ENCODE data around the gene CLMP.
"Not testable (repeated sequence)": the region's sequence is repeated elsewhere in the genome, so short reads cannot be mapped to it uniquely, and the experiment has no call there.

Gene CLMP

DNA sequence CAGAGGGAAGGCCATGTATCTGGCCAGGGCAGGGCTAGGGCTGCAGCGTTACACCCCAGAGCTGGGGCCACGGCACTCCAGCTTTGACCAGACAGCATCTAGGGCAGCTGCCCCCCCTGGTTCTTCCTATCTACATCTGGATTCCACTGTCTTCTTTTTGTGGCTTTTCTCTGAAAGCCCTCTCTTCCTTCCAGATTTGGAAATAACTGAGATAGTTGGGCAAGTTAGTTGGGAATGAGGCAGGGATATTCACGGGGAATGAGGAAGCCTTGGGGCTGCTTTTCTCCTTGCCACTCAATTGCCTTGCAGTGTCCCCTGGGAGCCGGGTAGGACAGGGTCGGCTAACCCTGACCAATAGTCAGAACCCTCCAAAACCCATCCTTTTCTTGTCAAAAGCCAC, 26.8 kb downstream of the CLMP start:
- DNase-seq (ENCODE audit: low spot score), result no peak

GRCh38 chr11:123166071-123166559, 28.9 kb downstream of the CLMP start:
- DNase-seq (ENCODE audit: low spot score), result peak; percentile 29

GRCh38 chr11:123164732-123165450, 30.2 kb downstream of the CLMP start:
- DNase-seq (ENCODE audit: low spot score), result no peak

- DNase-seq (ENCODE audit: low spot score), result no peak
Measured at GRCh38 chr11:123163621-123164020, 31.4 kb downstream of the CLMP start.

DNA sequence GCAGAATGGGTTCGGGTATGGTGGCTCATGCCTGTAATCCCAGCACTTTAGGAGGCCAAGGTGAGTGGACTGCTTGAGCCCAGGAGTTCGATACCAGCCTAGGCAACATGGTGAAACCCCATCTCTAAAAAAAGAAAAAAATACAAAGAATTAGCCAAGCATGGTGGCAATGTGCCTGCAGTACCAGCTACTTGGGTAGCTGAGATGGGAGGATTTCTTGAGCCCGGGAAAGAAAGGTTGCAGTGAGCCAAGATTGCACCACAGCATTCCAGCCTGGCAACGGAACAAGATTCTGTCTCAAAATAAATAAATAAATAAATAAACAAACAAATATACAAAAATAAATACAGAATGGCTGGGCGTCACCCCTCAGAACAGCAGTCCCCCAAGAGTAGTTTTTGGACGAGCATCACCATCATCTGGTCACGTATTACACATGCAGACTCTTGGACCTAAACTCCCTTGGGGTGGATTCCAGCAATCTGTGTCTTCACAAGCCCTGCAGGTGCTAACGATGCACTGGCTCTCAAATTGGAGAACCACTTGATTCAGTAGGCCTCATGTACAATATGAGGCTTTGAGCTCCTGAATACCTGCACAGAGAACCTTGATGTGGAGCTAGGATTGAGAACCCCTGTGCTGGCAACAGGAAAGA, 33.5 kb downstream of the CLMP start:
- no peak for DNase-seq (ENCODE audit: low spot score)

DNA sequence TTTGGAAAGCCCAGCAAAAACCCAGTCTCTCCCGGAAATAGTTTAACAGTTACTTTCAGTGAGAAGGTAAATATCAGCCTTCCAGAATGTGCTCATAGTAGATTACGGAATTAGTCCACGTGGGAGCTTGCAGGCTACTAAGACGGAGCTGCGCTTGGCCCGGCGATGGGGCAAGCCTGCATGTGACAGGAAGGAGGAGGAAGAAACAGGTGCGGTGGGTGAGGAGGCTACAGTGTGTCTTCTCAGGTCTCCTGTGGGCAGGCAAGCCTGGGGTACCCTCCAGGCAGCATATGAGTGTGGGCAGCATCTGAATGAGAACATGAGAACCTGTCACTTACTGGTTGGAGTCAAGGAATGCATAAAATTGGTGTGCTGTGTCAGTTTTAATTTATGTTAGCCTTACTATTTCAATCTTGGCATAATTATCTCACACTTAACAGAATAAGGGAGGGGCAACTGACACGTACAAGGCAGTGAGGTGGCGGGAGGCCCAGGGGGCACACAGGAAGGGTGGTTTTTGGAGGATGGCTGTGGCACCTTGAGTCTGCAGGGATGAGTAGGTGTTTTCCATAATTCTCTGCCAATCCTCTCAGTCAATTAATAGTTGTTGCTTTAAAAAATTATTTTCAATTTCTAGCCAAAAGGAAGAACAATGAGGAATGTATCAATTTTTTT, 35.7 kb downstream of the CLMP start:
- no peak for DNase-seq (ENCODE audit: low spot score)

GRCh38 chr11:123158033-123159003, 36.7 kb downstream of the CLMP start:
- DNase-seq (ENCODE audit: low spot score), result no peak

- no peak for DNase-seq (ENCODE audit: low spot score)
Measured at GRCh38 chr11:123152951-123153350, 42.1 kb downstream of the CLMP start.

- DNase-seq (ENCODE audit: low spot score), result not testable (repeated sequence)
Measured at GRCh38 chr11:123152346-123152745, 42.7 kb downstream of the CLMP start.

- no peak for DNase-seq (ENCODE audit: low spot score)
Measured at GRCh38 chr11:123151796-123152195, 43.3 kb downstream of the CLMP start.

DNA sequence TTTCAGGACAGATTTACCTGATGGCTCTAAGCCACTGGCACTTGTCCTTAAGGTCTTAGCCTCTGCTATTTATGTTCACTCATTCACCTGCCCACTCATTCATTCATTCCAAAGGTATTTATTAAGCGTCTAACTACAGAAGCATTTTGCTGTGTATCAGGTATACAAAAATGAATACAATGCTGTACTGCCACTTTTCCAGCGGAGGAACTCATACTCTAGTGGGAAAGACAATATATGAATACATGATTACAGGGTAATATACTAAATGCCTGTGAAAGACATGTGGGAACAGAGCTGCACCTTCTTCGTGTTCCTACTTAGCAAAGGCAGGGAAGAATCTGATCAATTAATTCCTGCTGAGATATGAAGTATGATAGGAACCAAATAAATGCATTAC, 43.7 kb downstream of the CLMP start:
- DNase-seq (ENCODE audit: low spot score), result no peak

- no peak for DNase-seq (ENCODE audit: low spot score)
Measured at GRCh38 chr11:123150882-123151281, 44.2 kb downstream of the CLMP start.

GRCh38 chr11:123148965-123149364, 46.1 kb downstream of the CLMP start:
- DNase-seq (ENCODE audit: low spot score), result no peak

GRCh38 chr11:123145661-123146060, 49.4 kb downstream of the CLMP start:
- no peak for DNase-seq (ENCODE audit: low spot score)

- no peak for DNase-seq (ENCODE audit: low spot score)
Measured at GRCh38 chr11:123145220-123145619, 49.8 kb downstream of the CLMP start.

DNA sequence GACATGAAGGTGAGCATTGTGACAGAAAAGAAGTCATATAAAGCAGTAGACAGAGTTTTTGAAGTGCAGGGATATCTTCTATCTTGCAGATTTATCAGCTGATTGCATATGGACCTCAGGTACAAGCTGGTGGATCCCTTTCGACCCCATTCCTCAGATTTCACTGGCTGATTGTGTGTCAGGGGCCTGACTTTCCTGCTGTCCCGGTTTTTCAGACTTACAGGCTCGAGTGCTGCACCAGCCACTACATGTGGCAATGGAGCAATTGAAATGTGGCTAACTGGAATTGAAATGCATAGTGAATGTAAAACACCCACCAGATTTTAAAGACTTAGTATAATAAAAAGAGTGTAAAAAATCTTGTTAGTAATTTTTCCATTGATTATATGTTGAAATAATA, 50.3 kb downstream of the CLMP start:
- no peak for DNase-seq (ENCODE audit: low spot score)

DNA sequence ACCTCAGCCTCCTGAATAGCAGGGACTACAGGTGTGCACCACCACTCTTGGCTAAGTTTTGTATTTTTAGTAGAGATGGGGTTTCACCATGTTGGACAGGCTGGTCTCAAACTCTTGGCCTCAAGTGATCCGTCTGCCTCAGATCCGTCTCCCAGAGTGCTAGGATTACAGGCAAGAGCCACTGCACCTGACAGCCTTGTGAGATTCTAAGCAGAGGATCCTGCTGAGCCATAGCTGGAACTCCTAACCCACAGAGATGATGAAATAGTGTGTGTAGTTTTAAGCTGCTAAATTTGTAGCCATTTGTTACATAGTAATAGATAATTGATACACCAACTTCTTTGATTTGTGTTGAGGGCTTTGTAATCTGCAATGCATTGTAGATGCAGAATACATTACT, 51.1 kb downstream of the CLMP start:
- no peak for DNase-seq (ENCODE audit: low spot score)

GRCh38 chr11:123143476-123143875, 51.6 kb downstream of the CLMP start:
- DNase-seq (ENCODE audit: low spot score), result no peak

GRCh38 chr11:123139206-123139605, 55.8 kb downstream of the CLMP start:
- no peak for DNase-seq (ENCODE audit: low spot score)

DNA sequence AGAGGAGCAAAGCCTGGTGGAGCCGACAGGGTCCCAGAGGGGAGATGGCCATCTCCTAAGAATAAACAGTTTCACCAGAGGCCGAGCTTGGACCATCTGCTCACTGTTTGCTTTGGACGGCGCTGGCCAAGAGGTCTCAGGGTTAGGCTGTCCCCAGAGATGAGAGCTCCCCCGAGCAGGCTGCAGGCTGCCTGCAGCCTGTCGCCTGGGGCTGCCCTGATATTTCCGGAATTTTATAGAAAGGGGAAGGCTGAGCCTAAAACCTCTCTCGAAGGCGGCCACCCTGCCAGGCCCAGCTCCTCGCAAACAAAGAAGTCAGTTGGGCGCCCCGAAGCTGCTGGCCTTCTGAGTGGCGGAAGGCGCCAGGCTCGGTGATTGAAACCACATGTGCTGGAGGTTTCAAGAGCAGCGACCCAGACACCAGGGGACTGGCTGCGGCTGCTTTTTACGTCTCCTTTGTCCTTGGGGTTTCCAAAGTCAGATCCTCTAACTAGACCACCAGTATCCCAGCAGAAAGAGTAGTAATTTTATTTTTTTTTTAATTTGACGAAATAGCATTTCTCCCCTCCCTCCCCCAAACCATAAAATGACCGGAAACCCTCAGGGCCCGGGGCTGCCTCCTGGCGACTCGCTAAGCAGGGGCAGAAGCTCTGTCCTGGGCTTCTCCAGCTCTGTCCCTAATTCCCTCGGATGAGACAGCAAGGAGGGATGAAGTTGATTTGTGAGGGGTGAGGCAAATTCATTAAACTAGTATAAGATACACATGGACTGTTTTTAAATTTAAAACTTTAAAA, 57.4 kb downstream of the CLMP start:
- DNase-seq (ENCODE audit: low spot score), result peak; percentile 42

DNA sequence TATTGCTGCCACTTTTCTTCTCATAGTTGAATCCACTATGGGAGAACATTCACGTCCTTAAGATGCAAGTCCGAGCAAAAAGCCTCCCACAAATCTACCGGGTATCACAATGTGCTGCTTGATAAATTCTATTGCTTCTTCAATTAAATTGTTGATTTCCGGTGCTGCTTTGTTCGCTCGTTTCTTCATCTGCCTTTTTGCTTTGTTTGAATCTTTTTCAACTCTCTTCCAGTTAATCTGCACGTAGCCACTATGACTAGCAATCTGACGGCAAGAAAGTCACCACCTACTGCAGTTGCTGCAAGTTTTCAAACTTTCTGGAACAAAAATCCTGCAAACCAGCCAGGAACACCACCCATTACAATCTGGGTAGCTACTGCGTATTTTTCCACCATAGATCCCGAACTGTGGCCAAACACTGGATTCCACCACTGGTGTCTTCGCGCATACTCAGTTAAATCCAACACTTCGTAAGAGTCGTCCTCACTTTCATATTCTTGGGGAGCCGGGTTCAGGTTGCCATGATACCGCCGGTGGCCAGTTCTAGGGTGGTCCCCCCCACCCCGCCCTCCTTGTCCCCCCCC, 59.1 kb downstream of the CLMP start:
- DNase-seq (ENCODE audit: low spot score), result no peak

Data from globus pallidus (tissue), 1 donor.